GM19328 (cell line): Measurements from ENCODE around the gene USP40.

ENCODE experiments used
- ATAC-seq: cut with Tn5 transposase; IDR thresholded peaks from one replicate; pipeline ENCODE4 v1.9.1; 2021; ENCODE audit warnings: mild to moderate bottlenecking, moderate library complexity; ENCODE audit not compliant: unreplicated experiment

USP40 gene

DNA sequence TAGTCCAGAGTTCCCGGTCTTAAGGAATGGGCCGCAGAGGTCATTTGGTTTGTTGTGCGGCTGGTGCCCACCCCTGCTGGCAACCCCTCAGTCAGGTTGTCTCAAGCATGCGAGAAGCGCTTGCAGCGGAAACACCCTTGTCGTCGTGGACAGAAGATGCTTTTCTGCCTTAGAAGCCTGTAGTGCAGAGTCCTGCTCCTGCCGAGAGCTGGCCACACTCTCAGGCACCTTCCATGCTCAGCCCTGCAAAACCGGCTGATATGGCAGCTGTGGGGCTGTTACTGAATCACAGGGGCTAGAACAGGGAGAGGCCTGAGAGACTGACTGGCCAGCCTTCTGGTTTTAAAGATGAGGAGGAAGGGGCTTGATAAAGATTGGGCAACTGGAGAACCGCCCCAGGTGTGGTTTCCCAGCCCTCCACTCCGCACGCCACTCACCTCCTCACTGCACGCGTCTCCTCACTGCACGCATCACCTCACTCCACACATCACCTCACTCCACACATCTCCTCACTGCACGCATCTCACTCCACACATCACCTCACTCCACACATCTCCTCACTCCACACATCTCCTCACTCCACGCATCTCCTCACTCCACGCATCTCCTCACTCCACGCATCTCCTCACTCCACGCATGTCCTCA is 103.6 kb downstream of the USP40 start:
- no peak for ATAC-seq

DNA sequence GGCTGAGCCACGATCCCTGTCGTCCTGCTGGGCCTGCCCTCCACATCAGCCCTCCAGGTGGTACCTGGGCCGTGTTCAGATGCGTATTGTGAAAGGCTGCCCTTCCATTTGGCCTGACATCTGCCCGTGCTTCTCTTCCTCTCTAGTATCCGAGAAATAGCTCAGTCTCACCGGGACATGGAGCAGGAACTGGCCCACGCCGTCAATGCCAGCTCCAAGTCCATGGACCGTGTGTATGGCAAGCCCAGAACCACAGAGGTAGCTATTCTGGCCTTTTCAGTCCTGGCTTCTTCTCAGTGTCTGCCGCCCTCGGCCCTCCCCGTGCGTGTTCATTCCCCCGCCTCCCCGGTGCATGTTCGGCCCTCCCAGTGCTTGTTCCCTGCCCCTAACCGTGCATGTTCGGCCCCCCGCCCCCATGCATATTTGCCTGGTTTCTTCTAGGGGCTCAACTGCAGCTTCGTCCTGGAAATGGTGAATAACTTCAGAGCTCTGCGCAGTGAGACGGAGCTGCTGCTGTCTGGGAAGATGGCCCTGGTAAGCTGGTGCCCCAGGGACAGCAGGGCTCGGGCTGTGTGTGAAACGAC is 104.3 kb downstream of the USP40 start:
- ATAC-seq, result no peak

DNA sequence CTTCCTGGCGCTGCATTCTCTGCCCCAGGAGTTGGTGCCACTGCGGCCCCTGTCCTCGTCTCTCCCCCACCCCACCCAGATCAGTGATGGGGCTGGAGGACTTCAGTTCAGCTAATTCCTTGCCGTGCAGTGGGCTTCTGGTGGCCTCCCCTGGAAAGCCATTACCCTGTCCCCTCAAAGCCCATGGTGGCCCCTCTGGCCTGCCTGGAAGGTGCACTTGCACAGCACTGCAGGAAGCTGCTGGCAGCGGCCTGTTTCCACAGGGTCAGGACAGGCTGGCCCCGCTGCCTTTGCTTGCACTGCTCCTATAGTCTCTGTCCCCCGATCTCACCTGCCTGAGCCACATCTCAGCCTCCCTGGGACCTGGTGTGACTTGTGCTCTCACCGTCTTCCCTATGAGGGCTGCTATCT is 105.1 kb downstream of the USP40 start:
- ATAC-seq, result no peak

DNA sequence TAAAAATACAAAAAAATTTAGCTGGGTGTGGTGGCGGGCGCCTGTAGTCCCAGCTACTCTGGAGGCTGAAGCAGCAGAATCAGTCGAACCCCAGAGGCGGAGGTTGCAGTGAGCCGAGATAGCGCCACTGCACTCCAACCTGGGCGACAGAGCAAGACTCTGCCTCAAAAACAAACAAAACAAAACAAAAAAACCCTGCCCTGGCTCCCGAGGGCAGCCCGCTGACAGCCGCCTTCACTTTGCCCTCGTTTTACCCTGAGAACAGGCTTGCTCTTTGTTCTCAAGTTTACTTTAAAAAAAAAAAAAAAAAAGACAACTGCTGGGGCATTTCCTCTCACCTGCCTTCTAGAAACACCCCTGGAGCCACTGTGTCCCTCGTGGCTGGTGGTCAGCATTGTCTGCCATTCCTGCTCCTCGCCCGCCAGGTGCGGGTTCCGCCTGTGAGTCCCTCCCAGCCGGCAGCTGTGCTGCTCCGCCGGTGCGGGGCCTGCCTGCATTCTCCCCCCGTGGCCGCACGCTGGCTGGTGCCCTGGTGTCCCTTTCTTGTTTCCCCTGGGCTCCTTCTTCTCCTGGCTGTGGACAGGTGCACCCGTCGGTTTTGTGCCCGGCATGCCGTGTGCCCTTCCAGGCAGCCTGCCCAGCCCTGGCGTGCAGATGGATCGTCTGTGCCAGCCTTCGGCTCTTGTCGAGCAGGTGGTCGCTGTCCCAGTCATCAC is 105.7 kb downstream of the USP40 start:
- no peak for ATAC-seq

DNA sequence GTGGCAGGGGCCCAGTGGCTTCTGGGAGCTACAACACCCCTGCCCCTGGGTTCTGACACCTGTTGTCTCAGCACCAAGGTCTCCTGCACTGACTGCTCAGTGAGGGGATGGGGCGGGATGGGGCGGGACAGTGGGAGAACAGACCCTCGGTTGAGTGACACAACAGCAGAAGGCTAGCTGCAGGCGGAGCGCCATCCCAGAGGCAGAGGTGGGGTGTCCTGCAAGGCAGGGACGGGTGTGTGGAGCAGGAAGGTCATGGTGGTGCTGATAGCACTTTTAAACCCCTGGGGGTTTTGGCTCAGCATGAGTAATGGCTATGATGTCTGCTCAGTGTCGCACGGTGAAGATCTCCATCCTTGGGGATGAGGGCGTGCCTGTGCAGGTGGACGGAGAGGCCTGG is 107.2 kb downstream of the USP40 start:
- ATAC-seq, result no peak

DNA sequence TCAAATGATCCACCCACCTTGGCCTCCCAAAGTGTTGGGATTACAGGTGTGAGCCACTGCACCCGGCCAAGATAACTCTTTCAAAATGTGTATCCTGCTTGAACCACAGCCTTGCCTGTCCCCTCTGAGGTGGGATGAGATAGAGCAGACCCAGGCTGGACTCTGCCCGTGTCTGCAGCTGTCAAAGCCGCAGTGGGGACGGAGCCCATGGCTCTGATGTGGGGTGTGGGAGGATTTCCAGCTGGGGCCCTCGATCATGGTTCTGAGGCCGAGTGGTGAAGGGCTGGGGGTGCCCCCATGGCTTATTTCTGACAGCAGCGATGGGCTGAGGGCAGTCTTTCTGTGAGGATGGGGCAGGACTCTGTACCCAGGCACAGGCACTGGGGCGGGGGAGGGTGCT is 107.8 kb downstream of the USP40 start:
- ATAC-seq, result no peak

DNA sequence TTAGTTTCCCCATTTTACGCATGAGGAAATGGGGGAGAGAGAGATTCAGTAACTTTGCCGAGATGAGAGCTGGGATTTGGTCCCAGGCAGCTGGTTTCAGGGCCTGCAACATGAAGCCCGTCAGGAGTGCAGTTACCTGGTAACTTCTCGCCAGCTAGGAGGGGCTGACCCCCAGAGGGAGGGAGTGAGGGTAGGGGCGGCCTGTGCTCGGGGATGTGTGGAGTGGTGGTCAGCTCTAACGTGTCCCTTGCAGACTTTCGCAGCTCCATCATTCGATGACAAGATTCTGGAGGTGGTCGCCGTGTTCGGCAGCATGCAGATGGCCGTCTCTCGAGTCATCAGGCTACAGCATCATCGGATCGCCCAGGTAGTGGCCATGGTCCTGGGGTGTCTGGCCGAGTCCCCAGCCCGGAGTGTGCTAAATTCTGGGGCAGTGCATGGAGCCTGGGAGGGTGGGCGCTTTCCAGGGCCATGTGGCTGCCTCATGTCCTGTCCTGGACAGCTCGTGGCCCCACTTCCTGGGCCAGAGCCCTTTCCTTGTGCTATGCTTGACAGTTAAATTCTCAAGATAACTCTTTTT is 108.5 kb downstream of the USP40 start:
- no peak for ATAC-seq

DNA sequence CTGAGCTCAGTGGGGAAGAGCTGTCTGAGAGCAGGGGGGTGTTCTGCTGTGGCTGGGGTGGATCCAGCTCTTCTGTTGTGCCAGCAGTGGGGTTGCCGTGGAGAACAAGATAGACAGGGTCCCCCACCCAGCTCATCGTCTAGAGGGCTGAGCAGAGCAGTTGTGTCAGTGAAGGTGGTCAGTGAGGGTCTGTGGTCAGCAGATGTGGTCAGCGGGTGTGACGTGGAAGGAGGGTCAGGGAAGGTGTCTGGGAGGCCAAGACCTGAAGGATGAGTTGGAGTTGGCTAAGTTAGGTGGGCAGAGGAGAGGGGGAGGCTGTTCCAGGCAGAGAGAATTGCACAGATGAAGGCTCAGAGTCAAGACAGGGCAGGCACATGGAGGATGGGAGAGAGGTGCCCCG is 109.2 kb downstream of the USP40 start:
- no peak for ATAC-seq

DNA sequence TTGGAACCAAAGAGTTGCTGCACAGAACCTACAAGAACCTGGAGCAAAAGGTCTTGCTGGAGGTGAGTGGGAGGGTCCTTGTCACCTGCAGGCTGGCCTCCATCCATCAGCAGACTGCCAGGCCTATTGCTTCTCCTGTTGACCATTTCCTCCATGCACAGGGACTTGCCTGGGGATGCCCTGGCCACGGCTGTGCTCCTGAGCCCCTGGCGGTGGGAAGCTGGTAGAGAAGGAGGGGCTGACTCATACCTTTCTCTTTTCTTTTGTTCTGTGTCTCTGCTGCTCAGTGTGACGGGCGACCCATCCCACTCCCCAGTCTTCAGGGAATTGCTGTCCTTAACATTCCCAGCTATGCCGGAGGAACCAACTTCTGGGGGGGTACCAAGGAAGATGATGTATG is 109.6 kb downstream of the USP40 start:
- ATAC-seq, result no peak

DNA sequence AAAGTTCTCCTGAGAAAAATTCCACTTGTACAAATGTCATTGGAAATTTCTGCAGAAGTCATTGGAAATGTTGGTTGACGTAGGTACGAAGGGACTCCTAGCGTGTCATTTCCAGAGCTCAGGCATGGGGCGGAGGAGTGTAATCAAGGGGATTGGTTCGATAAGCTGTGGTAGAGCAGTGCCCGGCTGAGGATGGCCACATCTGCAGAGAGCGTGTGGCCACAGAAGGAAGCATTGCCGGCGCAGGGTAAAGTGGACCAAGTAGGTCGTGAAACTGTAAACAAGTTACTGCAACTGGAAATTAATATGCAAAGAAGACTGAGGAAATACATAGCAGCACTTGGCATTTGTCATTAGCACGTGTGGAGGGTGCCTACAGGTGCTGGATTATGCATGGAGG is 110.5 kb downstream of the USP40 start:
- ATAC-seq, result no peak

DNA sequence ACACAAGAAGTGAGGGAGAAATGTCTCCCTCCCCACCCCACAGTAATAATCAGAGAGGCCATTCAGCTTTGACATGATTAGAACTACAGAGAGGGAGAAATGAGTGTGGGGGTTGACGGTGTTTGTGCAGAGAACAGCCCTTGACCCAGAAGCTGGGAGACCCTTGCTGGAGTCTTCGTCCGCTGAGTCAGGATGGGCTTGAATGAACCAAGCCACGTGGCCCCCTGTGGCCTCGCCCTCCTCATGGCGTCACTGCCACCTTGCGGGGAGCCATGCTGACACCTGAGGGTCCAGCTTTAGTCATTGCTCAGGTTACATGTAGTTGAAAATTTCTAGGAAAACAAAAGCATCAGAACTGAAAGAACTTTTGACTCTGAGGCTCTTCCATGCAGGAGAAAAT is 111.1 kb downstream of the USP40 start:
- no peak for ATAC-seq

DNA sequence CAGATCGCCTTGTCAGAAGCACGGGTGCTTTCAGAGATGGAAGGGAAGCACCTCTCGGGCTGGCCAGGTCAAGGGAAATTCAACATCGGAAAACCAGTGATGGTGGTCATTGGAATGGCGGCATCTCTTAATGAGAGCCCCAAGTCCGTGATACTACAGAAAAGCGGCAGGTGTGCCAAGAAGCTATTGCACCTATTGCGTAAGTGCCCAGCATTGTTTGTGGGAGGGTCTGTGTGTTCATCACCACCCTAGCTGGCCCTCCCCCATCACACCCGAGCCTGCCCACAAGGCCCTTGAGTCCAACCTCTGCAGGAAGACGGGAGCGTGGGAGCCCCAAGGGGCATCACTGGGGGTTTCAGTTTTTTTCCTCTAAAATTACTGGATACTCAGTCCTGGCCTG is 111.6 kb downstream of the USP40 start:
- ATAC-seq, result no peak

DNA sequence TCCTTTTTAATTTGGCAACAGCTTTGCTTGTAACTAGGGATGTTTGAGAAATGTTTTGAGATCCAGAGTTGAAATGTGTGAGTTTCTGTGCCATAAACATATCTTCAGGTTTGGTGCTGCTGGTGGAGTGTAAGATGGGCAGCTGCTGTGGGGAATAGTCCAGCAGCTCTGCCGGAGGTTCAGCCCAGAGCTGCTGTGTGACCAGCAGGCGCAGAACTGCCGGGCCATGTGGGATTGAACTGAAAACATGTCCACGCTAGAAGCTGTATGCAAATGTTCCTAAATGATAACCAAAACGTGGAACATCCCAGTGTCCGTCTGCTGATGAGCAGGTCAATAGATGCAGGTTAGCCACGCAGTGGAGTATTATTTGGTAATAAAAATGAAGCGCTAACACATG is 112.7 kb downstream of the USP40 start:
- ATAC-seq, result no peak

DNA sequence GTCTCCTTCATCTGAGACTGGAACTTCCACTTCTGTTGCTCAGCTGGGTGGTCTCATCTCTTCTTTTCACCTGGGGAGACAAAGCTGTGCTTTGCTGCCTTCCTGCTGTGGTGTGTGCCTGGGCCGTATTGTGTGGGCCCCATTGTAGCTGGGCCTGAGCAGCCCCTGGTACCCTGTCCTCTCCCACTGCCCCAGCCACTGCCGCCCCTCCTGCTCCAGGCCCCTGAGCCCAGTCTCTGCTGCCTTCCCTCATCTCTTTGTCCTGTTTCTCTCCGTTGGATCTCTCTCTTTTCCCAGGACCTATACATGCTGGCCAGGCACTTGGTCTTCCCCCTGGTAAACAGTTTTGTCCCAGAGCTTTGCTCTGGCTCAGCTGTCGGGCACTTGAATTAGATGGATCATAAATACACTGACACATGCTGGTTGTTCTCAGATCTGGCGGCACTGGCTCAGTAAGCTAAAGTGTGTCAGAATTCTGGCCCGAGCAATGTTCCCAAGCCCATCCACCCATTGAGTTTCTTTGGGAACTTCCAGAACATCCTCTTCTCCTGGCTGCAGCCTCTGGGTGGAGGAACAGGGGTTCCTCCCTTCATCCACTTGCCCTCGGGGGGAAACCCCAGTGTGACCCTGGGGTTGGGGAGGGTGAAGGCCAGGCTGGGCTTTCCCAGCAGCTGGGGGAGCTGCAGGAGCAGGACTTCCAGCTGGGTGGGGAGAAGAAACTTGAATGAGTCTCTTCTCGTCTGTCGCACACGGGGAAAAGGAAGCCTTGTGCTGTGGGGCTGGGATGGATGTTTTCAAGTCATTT is 113.3 kb downstream of the USP40 start:
- ATAC-seq, result no peak

DNA sequence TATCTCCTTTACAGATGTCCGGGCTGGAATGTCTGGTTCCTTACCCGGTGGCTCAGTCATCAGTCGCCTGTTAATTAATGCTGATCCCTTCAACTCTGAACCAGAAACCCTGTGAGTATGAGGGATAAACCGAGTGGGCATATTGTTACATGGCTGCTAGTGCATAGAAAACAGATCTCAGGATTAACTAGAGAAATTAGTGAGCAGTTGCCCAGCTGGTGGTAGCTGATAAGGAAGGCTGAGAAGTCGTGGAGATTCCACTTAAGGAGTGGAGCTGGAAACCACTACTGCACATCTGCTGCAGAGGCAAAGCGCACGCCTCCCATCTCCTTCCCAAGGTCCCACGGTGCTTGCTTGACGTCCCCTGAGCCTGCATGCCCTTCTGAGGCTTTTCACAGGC is 114.6 kb downstream of the USP40 start:
- ATAC-seq, result no peak

DNA sequence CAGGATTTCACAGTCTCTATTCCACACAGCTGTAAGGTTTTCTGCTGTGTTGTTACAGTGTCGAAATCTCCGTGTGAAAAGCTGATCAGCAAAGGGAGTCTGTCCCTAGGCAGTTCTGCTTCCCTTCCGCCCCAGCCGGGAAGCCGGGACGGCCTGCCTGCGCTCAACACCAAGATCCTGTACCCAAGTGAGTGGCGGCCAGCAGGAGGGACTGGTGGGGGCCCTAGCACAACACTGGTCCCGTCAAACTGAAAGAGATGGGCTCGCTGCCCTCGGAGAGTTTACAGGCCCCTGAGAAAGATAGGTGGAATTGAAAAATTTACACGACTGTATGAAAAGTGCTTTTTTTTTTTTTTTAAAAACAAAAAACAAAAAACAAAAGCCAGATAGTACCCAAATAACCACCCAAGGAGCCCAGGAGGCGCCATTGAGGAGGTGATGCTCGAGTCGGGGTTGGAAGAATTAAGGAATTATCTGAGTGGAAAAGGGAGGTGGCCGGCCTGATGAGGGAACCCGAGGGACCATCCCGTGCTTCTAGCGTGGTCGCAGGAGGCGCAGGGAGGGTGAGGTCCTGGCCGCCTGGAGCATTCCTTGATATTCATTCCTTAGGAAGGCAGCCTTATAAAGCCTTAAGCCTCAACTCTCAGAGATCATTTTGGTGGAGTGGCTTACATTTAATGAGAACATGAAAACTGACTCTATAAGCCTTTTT is 115.6 kb downstream of the USP40 start:
- ATAC-seq, result no peak

DNA sequence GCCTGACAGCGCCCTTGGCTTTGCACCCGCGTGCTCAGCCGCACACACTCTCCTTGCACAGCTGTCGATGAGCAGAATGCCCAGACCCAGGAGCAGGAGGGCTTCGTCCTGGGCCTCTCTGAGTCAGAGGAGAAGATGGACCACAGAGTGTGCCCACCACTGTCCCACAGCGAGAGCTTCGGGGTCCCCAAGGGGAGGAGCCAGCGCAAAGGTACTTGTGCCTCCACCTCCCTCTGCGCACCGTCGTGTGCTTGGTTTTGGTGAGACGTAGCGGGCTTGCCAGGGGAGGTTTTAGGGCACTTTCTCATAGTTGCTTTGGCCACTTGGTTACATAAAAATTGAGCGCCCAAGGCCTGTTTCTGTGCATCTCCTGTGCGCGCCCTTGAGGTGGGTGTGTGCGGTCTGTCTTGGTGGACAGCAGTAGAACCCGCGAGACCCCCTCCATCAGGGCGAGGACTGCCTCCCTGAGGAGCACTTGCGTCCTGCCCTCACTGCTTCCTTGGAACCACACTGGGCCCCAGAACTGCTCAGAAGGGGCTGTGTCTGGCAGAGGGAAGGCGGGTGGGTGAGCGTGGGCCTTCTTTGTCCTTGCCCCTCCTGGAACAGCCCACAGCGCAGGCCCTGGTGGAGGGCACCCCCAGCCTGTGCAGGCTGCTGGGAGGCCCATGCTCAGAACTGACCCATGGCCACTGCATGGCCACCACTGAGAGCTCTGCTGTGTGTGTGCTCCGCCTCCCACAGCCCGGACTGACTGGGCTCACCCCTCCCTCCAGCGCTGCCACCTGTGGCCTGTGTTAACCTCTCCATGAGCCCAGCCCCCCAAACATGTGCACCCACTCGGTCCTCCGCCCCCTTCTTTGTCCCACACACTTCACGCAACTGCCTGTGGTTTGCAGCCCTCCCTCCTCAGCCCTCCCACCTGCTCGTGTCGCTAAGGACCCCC is 116.4 kb downstream of the USP40 start:
- no peak for ATAC-seq

DNA sequence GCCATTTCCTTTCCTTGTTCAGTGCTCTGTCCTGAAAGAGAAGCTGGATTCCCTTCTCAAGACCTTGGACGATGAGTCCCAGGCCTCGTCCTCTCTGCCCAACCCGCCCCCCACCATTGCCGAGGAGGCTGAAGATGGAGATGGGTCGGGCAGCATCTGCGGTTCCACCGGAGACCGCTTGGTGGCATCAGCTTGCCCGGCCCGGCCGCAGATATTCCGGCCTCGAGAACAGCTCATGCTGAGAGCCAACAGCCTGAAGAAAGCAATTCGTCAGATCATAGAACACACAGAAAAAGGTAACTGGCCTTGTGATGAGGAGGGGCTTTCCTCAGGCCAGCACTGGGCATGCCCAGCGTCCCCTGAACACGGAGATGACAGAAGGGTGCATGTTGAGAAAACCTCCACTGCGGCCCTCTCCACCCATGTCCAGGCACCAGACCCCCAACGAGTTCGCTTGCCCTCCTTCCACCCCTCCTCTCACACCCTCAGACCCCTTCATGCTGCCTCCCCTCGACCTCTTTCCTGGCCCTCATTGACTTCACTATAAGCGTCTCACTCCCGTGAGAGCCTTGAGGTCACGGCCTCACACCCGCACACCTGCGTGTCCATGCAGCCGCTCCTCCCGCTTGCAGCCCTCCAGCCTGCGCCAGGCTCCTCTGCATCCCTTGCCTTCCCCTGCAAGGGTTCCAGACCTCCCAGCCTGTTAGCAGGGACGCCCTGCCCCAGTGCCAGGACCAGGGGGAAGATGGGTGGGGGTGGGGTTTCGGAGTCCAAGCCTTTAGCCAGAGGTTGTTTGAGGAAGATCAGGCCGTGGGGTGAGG is 117.3 kb downstream of the USP40 start:
- no peak for ATAC-seq

DNA sequence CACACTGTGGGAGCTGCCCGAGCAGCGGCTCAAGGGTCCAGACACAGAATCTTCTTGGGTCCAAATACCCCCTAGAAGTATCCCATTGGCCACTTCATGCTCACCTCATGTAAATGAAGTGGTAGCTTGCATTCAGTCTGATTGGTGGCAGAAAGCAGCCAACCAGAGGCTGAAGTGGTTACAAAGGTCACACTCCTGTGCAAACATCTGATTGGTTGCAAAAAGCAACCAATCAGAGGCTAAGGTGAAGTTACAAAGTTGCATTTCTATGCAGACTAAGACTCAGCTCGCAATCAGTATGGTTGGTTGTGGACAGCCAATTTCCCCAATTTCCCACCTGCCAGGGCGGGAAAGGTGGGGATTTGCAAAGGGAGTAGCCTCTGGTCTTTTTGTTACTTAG is 118.0 kb downstream of the USP40 start:
- no peak for ATAC-seq
